Measurements from ENCODE around the gene NFIA. TPM values are rescaled to one million over a fixed set of nuclear protein-coding genes. Genes with fewer than 3 reads are reported as not detected.

NFIA gene
- total RNA-seq, 1 experiment from 2014 or later = 20.9 TPM

GRCh38 chr1:61182480-61182879 lies 100.1 kb downstream of the NFIA start:
- Histone ChIP-seq H3K27me3 (ENCODE audit: control insufficient read depth, insufficient read depth, low read length) (no peaks in the 10 kb centered on the region), H3K4me3 (ENCODE audit: low read depth in 2 of 2, low read length in 2 of 2) (no peak overlapping the region), H3K9me3 (ENCODE audit: control insufficient read depth, insufficient read depth, low read depth, low read length) (no peaks in the 10 kb centered on the region), H3K4me1 (ENCODE audit: control insufficient read depth, insufficient read depth, low read length) (peaks cover 30% of the 10 kb centered on the region), H3K27ac (ENCODE audit: low read length) (no peak overlapping the region), H3K36me3 (ENCODE audit: control insufficient read depth, insufficient read depth, low read length) (no peaks in the 10 kb centered on the region)
- CTCF ChIA-PET = no interaction called here
- POLR2A ChIA-PET = interaction anchor here (0.7 kb wide), 1 partner anchor 42 kb away, joined by 5 read pairs; no protein-coding TSS in a partner anchor
- DNase-seq (ENCODE audit: low read depth, low spot score) (no peak), ATAC-seq (no peak)
- TF ChIP-seq CTCF (IDR thresholded peaks at IDR 0.05) = no peak
- no TSS peak for BruUV-seq (replicated peaks)
- intact Hi-C loops (cut with micrococcal nuclease; ENCODE audit: unreplicated experiment) = no loop called here
- in situ Hi-C loops (cut with HindIII; ENCODE audit: low pct_unique_long_range_greater_than_20kb, low sequenced_read_pairs) = no loop called here

GRCh38 chr1:61183471-61184039 lies 101.2 kb downstream of the NFIA start:
- ChIA-PET CTCF (no interaction called here), POLR2A (interaction anchor here (0.7 kb wide), 1 partner anchor 43 kb away, joined by 5 read pairs; no protein-coding TSS in a partner anchor)
- H3K27me3 ChIP-seq (ENCODE audit: control insufficient read depth, insufficient read depth, low read length) = no peaks in the 10 kb centered on the region
- H3K9me3 ChIP-seq (ENCODE audit: control insufficient read depth, insufficient read depth, low read depth, low read length) = no peaks in the 10 kb centered on the region
- intact Hi-C loops (cut with micrococcal nuclease; ENCODE audit: unreplicated experiment) = no loop called here
- no peak overlapping the region for H3K4me3 ChIP-seq (ENCODE audit: low read depth in 2 of 2, low read length in 2 of 2)
- peak overlapping the region; percentile 34; the same call in 1 of the 2 replicates for H3K27ac ChIP-seq (ENCODE audit: low read length)
- peaks cover 30% of the 10 kb centered on the region for H3K4me1 ChIP-seq (ENCODE audit: control insufficient read depth, insufficient read depth, low read length)
- no peaks in the 10 kb centered on the region for H3K36me3 ChIP-seq (ENCODE audit: control insufficient read depth, insufficient read depth, low read length)
- DNase-seq (ENCODE audit: low read depth, low spot score) = no peak
- BruUV-seq (replicated peaks) = no TSS peak
- in situ Hi-C loops (cut with HindIII; ENCODE audit: low pct_unique_long_range_greater_than_20kb, low sequenced_read_pairs) = no loop called here
- TF ChIP-seq SIN3A (IDR thresholded peaks at IDR 0.05; ENCODE audit: borderline replicate concordance, insufficient read depth, low read depth, low read length) (no peak), CTCF (IDR thresholded peaks at IDR 0.05) (no peak), POLR2AphosphoS5 (IDR thresholded peaks at IDR 0.05; ENCODE audit: low read depth, low read length) (no peak), TCF7L2 (IDR thresholded peaks at IDR 0.05; ENCODE audit: low read depth, low read length) (no peak)
- TF ChIP-seq, protein P1, sequence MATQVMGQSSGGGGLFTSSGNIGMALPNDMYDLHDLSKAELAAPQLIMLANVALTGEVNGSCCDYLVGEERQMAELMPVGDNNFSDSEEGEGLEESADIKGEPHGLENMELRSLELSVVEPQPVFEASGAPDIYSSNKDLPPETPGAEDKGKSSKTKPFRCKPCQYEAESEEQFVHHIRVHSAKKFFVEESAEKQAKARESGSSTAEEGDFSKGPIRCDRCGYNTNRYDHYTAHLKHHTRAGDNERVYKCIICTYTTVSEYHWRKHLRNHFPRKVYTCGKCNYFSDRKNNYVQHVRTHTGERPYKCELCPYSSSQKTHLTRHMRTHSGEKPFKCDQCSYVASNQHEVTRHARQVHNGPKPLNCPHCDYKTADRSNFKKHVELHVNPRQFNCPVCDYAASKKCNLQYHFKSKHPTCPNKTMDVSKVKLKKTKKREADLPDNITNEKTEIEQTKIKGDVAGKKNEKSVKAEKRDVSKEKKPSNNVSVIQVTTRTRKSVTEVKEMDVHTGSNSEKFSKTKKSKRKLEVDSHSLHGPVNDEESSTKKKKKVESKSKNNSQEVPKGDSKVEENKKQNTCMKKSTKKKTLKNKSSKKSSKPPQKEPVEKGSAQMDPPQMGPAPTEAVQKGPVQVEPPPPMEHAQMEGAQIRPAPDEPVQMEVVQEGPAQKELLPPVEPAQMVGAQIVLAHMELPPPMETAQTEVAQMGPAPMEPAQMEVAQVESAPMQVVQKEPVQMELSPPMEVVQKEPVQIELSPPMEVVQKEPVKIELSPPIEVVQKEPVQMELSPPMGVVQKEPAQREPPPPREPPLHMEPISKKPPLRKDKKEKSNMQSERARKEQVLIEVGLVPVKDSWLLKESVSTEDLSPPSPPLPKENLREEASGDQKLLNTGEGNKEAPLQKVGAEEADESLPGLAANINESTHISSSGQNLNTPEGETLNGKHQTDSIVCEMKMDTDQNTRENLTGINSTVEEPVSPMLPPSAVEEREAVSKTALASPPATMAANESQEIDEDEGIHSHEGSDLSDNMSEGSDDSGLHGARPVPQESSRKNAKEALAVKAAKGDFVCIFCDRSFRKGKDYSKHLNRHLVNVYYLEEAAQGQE (IDR thresholded peaks at IDR 0.05; ENCODE audit: insufficient read depth in 1 of 2, low read depth in 2 of 2, low read length in 1 of 2) = no peak
- peak; percentile 59 for ATAC-seq

Measured in Panc1 (cell line).